ENCODE measurements around the gene INSM1.

Gene INSM1

DNA sequence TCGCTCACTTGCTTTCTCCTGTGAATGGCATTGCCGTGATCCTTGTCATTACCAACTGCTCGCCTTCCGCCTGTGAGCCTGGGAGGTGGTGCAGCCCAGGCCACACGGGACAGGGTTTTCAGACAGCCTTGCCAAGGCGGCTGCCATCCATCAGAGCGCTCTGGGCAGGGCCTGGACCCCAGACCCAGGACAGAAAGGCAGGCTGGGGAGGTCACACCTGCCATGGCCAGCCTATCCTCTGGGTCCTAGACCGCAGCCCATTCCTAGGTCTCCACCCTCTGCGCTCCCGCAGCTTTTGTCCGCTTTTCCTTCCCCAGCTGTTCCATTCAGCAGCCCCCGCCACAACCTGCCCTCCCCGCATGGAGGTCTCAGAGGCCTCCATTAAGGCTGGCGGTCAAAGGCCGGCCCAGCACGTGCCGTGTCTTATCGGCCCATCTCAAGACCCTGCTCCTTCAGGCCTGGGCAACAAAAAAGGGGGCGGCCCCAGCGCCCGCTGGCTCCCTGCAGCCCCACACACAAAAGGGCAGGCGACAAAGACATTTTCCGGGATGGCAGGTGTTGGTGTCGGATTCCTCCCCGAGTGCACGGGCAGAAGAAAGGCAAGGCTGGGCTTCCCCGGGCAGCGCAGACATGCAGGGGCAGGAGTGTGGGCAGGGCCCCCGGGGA lies 28.1 kb downstream of the INSM1 start:
- no peak for DNase-seq

DNA sequence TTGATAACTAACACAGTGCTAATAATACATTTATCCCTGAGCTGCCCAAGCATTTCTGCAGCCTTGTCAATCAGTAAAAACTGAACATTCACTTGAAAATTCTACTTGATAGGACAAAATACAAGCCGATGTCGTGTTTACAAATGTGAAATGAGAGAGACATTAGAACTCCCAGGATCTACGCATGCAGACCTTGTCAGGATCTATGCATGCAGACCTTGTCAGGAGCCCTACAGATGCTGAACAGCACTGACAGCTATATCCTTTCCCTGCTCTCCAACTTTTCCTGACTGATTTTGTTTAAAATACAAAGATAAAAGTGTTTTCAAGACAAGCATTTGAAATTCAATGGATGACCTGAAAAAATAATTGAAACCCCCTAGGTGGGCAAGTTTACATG lies 28.9 kb downstream of the INSM1 start:
- DNase-seq: no peak

DNA sequence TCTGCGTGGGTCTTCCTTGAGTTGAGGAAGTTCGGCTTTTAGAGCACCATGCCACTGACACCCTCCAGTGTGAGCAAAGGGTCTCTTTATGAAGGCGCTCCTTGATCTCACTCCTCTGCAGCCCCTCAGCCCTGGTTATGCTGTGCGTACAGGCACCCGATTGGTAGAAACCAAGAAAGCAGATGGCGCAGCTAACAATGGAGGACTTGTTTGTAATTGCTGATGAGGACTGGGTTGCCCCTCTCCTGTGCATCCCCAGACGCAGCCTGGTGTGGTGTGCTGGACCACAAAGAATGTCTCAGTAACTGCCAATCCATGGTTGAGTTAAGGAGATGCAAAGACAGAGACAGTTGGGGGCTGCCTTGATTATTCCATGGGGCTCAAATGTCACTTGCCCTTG lies 30.2 kb downstream of the INSM1 start:
- no peak for DNase-seq

DNA sequence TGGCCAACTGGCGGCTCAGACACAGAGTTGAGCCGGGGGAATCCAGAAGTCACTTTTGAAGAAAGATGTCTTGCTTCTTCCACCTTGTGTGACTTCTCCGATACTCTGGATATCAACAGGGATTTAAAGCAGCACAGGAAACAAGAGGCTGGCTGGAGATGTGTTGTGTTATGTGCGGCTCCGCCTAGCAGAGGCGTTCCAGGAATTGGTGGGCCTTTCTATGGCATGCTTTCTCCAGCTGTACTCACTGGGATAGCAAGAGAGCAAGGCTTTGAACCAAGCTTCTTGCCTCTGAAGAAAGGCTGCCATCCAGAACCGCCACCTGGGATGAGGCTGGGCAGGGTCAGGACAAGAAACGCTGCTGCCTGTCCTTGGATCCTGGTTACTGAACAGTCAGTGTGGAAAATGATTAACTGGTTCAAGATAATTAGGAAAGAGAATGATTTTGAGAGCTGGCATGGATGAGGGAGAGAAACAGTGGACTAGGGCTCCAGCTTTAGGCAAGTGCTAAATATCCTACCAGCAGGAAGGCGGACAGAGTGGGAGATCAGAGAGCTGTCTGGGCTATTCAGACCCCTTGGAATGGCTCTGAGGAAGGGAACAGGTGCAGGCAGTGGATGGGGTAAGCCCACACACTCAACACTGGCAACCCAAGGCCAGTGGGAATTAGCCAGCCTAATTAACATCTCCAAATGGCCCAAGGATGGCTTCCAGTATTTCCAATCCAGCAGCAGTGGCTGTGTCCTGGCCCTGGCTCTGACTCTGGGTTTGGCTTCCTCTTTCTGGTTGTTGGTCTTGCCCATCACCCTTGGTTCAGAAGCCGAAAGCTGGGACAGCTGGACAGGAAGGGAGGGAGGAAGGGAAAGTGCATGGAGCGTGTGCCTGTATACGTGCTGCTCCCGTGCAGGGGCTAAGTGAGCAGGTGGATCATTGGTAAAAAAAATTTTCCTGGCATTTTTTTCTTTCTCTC lies 31.9 kb downstream of the INSM1 start:
- no peak for DNase-seq

DNA sequence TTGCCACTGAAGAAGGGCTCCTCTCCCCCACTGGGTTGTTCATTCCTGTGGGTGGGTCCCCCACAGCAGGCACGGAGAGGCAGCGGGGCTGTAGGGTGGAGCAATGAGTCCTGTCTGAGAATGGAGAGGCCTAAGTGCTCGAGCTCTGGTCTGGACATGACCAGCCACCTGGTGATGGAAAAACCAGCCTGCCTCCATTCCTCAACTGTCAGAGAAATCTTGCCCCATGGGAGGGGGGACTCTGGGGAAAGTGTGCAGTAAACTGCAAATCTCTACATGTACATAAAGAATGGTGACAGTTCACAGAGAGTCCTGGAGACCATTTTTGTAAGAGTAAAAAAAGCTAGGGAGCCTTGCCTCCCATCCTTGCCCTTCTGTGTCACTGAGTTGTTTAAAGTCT lies 34.1 kb downstream of the INSM1 start:
- no peak for DNase-seq

DNA sequence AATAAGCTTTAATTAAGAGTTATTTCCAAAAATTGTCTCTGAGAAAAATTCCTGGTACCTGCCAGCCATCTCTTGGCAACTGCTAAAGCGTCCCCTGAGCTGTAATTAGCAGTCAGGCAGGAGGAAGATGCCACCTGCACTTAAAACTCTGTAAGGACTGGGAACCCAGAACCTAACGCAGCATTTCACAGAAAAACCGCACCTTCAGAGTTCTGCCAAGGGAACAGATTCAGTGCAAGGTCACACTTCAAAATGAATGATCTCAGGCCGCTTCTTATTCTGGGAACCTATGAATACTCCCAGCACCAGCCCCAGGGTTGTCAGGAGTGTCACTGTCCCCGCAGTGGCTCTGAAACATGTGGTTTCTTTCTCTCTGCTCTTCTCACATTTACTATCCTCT lies 36.7 kb downstream of the INSM1 start:
- no peak for DNase-seq

DNA sequence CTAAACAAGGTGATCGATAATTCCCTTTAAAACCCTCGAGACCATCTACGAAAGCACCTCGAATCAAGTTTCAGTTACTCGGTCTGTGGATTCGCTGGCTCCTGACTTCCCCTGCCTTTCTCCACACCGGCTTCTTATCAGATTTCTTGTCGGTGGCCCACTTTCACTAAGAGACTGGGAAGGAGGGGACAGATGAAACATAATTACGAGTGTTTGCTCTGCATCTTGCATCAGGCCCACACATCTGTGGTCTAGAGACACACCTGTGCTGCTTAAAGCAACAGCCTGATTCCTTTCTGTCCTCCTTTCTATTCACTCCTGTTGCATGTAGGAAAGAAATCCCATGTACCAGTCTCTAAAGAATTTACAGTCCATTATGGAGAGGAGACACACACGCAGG lies 37.7 kb downstream of the INSM1 start:
- no peak for DNase-seq

DNA sequence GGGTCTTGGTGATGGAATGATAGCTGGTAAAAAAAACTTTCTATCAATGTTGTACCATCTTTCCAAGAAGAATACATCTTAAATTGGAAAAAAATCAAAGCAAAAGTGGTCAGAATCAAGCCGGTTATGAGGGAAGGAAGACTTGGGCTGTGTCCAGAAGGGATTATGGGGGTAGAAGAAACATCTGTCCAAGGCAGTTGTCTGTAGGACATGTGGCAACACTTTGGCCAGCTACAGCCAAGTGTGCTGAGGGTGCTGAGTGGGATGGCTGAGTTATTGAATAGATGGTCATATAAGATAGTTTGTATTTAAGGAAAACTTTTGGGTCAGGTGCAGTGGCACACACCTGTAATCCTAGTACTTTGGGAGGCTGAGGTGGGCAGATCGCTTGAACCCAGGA lies 38.4 kb downstream of the INSM1 start:
- no peak for DNase-seq

DNA sequence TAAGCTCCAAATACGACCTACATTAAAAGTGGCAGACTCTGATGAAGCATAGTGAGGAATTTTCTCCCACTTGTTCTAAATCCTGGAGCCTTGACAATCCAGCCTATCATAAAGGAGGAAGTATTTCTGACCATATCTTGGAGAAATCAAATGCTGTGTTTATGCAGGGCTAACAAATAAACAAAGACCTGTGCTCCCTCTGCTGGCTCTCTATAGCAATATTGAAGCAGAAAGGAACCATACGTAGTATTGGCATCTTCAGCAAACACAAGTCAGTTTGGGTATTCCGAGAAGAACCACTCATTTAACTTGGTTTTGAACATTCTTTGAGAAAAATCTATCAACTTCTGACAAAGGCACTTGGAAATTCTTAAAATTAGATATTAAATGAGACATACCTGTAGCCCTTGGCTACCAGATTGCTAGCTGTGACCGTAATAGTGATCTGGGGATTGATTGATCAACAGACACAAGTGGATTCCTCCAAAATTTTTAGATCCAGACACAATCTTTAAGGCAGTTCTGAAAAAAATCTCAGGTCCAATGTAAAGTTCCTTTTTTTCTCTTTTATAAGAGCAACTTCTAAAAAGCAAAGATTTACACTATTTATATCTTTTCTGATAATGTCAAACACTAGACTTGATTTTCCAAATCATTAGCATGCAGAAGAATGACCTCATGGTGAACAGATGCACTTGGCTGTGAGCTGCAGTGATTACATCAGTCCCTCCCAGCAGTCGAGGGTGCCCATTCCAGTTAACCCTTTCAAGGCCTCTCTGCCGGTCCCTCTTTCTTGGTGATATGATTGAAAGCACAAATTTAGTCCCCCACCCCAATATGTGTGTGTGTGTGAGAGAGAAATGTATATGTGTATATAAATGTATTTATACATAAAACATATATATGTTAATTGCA lies 40.2 kb downstream of the INSM1 start:
- DNase-seq: no peak

DNA sequence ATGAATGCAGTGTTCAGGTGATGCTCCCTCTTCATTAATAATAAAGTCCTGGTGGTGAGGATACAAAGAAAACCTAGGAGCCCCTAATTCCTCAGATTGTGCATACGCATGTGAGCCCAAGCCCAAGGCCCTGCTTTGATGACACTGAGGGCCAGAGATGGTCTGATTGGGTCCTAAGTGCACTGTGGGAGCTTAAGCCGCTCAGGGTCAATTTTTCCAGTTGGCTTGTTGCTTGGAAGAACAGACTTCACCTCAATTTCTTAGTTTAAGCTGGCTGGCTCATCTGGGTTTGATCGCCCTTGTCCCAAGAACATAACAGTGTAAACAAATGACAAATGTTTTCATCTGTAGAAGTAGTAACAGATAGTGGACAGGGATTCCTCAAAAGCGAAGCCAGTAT lies 41.4 kb downstream of the INSM1 start:
- no peak for DNase-seq

DNA sequence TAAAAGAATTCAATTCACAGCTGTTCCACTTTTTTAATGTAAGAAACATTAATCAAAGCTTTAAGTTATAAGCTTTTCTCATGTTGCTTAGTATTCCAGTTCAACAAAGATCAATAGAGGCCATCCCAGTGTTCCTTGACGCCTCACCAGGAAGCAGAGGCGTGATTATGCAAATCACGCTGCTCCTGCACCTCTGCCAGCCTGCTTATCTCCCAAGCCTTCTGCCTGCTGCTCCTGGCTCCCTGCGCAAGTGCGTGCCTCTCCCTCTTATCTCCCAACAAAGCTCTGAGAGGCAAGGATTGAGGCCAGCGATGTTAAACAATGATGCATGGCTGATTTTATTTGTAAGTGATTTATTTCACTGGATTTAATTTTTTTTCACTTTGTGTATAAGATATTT lies 42.8 kb downstream of the INSM1 start:
- no peak for DNase-seq

DNA sequence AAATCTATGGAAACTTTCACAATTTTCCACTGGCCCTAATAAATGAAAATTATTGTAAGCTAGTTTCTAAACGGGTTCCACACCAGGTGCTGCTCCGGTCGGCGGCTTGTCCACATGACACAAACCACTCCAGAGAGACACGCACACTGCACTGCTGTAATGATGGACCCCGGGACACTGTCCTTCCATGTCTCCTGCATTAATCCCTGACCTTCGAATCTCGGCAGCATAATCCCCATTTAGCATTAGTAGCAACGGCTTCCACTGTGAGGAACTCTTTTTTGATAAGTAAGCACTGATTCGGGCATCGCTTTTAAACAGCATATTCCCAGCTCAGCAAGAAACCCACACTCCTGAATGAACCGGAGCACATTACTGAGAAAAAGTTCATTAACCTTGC lies 43.5 kb downstream of the INSM1 start:
- no peak for DNase-seq

DNA sequence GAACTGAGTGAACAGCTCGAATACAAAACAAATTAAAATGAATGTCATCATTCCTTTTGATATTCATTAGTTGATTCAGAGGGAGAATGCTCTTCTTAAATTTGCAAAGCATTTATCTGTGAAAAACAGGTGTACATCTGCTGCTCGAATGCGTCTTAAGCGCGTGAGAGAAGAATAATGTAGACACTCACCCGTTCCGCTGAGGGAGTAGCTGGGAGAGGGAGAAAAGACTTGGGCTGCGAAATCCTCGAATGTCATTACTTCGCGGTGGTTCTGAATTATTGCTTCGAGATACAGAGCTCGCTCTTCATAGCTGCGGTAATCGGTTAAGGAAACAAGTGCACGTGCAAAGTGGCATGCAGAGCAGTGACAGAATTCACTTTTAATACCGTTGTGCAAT lies 43.9 kb downstream of the INSM1 start:
- no peak for DNase-seq

DNA sequence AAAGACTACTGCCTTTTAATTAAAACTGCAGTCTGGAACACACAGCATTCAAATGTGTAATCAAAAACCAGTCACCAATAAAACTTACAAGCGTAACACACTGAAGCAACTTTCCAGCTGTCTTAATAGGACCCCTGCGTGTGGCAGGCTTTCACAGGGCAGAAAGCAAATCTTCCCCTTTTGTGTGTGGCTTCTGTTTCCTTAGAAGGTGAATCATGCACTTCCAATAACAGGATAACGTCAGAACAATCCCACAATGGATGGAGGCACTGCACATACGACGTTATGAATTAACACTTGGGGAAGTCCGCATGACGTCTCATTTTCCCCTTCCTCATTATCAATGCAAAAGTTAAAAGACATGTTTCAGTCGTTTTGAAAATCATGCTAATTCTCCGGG lies 44.8 kb downstream of the INSM1 start:
- peak; percentile 37 for DNase-seq

DNA sequence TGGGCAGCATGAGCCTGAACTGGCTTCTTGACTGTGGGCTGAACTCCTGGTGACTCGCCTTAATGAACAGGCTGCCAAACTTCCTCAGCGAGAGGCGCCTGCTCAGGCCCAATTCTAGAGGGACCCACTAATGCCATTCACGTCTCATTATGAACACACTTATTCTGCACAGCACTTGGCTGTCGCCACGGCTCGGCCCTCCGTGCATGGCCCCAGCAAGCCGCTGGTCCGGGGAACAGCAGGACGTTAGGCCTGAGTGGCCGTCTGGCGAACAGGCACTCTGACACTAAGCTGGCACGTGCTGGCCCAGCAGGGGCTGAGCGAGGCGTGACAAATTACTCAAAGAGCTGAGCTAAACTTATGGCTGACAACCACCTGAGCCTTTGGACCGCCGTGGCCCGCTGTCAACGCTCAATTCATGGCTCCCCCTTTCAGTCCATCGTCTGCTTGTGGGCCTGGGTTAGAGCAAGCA lies 45.9 kb downstream of the INSM1 start:
- no peak for DNase-seq

DNA sequence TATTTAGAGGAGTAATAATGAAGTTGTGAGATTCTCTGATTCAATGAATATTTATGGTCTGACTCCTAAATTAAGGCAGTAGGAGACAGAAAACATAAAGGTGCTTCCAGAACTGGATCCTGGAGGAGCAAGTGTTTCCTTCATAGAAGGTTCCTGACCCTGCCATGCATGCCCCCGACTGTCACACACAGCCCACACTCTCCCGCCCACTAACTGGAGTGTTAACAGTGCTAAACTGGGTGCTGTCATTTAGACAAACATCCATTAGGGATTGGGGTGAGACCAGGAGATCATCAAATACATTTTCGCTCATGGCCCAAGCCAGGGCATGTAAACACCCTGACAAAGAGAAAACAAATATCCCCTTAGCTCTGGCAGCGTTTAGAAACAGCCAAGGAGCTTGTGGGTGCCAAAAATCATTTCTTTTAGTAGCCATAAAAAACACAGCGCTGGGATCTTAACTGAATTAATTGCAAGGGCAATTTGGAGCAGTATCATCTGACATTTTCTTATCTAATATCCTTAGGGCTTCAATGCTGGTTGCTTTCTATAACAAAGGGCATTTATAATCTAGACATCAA lies 46.8 kb downstream of the INSM1 start:
- DNase-seq: no peak

DNA sequence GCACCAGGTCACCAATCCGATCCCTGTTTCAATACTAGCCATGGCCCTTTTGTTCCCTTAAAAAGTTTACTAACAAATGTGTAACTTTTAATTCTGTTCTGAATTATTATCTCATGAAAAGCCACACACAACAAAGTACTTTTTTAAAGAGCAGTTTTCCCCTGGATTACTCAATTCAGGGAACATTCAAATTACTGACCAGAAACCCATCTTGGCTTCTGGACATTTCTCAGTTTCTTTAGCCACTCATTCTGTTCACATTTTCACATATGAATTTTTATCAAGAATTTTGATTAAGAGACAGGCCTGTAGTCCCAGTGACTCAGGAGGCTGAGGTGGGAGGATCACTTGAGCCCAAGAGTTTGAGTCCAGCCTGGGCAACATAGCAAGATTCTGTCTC lies 47.4 kb downstream of the INSM1 start:
- no peak for DNase-seq

DNA sequence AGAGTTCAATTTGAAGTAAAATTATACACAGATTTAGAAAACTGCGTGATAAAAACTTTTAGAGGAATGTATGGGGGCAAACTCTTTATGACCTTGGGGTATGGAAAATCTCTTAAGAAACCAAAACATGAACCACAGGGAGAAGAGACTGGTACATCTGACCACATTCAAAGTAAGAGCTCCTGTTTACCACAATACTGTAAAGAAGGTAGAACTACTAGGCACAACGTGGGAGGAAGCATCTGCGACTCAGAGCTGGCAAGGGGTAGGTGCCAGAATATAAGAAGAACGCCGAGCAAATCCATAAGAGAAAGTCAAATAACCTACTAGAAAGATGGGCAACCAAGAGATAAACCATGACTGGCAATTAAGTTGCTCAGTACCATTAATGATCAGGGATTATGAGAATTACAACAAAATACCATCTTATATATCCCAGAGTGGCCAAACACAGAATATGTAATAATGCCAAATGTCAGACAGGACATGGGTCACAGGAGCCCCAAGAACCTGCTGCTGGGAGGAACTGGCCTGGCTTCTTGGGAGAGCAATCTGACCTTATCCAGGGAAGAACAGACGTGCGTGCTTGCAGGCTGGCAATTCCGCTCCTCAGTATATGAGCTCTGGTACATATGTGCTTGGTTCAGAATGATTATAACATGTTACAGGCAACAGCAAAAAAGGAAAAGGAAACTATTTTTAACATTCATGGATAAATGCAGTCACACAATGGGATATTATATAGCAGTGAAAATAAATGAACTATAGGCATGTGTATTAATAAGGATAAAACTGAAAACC lies 50.2 kb downstream of the INSM1 start:
- no peak for DNase-seq

Data from activated CD4-positive, alpha-beta T cell treated with anti-CD3 and anti-CD28 coated beads, Interleukin-10, Interleukin-2, amounts not matched to agents 100 ng/mL and 50 ng/mL, durations not matched to agents 16 hours and 8 hours (primary cell).